ENCODE data around the gene GPX3. TPM values are rescaled to one million over a fixed set of nuclear protein-coding genes. Genes with fewer than 3 reads are reported as not detected.

Gene GPX3
- total RNA-seq, 1 experiment from 2014 or later, result 3.3 TPM

DNA sequence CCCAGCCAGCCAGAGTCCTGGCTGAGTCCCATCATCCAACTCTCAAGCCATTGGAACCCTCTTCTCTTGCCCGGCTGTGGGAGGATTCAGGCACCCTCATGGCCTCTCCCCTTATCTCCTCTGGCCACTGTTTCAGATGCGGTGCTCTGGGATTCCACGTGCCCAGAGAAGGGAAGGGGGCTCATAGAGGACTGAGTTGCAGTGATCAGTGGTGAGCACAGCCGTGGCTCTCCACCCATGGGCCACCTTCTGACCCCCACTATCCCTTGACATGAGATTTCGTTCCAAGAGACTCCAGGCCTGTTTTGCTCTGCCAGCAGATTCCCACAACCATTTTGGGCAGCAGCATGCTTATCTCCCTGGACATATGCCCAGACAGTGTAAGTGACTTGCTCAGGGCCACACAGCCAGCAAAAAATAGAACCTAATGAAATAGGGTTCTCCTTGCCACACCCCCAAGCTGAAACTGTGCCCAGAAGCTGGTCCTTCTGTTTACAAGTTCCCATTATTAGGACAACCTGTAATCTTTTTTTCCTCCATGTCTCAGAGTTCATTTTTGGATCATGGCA lies 2.7 kb downstream of the GPX3 start:
- no peak overlapping the region for H3K27ac ChIP-seq
- no peak overlapping the region for H3K4me3 ChIP-seq
- H3K4me1 ChIP-seq, result no peaks in the 10 kb centered on the region
- DNase-seq, result no peak
- H3K27me3 ChIP-seq, result no peaks in the 10 kb centered on the region
- H3K36me3 ChIP-seq, result 0 out of 2 replicates have a peak, but pooled peaks cover 3% of the 10 kb centered on the region
- no peaks in the 10 kb centered on the region for H3K9me3 ChIP-seq (replicated peaks)

DNA sequence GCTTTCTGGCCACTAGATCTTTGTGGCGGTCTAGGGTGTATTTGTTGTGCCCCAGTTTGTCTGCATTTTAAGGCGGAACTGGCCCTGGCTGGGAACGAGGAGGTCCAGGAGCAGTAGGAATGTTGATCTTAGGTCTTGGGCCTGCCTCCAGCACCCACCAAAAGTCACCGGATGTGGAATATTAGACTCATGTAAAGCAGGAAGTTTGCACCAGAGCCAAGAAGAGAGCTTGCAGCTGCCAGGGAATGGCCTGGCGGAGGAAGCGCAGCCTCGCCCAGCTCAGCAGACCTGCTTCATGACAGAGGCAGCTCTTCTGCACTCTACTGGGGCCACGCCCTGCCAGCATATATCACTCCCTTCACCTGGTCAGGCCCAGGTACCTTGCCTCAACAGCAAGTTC lies 3.3 kb downstream of the GPX3 start:
- Histone ChIP-seq H3K4me3 (no peak overlapping the region), H3K9me3 (replicated peaks) (no peaks in the 10 kb centered on the region), H3K36me3 (0 out of 2 replicates have a peak, but pooled peaks cover 3% of the 10 kb centered on the region), H3K27me3 (no peaks in the 10 kb centered on the region), H3K27ac (no peak overlapping the region), H3K4me1 (no peaks in the 10 kb centered on the region)
- DNase-seq, result no peak

DNA sequence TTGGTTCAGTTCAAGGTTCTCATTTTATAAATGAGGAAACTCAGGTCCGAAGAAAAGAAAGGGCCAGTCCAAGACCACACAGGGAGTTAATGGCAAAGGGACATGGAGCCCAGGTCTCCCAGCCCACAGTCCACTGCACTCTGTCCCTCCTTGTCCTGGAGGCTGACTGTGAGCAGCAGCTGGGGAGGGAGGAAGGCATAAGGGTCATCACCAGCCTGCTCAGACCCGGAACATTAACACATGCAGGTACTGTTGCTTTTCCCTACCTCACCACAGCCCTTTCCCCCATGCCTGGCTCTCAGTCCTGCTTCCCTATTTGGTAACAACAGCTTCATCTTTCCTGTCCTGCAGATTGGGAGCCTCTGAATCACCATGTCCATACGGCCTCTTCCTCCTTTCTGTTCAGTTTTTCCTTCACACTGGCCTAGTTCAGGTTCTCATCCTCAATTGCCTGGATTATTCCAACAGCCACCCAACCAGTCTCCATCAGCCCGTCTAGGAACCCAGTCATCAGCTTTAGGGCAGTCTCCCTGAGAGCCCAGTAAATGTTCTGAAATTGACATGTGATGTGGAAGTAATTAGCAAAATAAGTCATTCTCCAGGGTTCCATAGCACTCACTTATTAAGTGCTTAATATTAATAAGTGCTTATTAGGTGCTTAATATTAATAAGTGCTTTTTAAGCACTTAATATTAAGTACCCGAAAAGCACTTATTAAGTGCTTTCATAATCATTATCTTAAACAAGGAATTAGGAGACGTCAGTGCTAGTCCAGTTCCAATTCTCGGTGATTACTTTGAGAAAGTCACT lies 4.3 kb downstream of the GPX3 start:
- H3K27me3 ChIP-seq, result no peaks in the 10 kb centered on the region
- no peak for DNase-seq
- H3K4me1 ChIP-seq, result no peaks in the 10 kb centered on the region
- no peaks in the 10 kb centered on the region for H3K9me3 ChIP-seq (replicated peaks)
- no peak overlapping the region for H3K27ac ChIP-seq
- H3K4me3 ChIP-seq, result no peak overlapping the region
- H3K36me3 ChIP-seq, result peaks cover 4% of the 10 kb centered on the region; the same call in 1 of the 2 replicates

DNA sequence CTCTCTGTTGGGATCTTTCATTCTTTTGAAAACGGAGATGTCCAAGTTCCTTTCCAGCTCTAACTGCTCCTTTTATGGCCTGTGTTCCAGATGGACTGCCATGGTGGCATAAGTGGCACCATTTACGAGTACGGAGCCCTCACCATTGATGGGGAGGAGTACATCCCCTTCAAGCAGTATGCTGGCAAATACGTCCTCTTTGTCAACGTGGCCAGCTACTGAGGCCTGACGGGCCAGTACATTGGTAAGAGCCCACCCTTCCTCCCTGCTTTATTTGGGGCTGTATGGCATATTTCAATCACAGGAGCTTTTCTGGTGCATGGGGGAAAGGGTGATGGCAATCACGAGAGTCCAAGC lies 4.8 kb downstream of the GPX3 start:
- H3K4me3 ChIP-seq, result no peak overlapping the region
- peaks cover 8% of the 10 kb centered on the region; the same call in 1 of the 2 replicates for H3K36me3 ChIP-seq
- no peaks in the 10 kb centered on the region for H3K9me3 ChIP-seq (replicated peaks)
- no peaks in the 10 kb centered on the region for H3K4me1 ChIP-seq
- H3K27ac ChIP-seq, result no peak overlapping the region
- no peaks in the 10 kb centered on the region for H3K27me3 ChIP-seq
- DNase-seq, result no peak

DNA sequence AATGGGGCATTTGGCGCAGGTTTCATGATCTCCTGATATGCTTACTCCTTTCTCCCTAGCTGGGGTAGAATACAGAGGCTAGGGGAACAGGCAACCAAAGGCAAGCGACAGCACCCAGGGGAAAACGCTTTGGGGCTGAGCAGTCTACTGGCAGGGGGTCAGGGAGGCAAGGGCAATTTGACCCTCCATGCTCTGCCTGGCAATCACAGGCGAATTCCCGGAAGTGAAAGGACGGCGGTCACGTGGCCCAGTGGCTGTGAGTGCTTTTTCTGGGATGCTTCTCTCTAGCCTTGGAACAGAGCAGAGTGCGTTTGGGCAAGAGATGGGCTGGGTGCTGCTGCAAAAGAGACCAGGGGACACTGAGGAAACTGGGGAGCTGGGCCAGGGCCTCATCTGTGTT lies 5.7 kb downstream of the GPX3 start:
- Histone ChIP-seq H3K36me3 (peaks cover 10% of the 10 kb centered on the region; the same call in 1 of the 2 replicates), H3K27me3 (no peaks in the 10 kb centered on the region), H3K4me3 (no peak overlapping the region), H3K27ac (no peak overlapping the region), H3K4me1 (no peaks in the 10 kb centered on the region), H3K9me3 (replicated peaks) (no peaks in the 10 kb centered on the region)
- no peak for DNase-seq

DNA sequence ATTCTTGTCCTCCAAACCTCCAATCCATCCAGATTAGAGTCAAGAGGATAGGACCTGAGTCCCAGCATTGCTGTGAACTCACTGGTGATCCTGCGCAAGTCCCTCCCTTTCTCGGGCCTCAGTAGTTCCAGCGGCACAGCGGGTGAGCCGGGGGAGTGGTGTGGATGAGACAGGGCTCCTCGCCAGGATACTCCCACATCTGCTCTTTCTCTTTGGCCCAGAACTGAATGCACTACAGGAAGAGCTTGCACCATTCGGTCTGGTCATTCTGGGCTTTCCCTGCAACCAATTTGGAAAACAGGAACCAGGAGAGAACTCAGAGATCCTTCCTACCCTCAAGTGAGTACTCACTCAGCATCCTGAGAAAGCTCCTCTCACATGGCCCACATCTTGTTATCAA lies 6.3 kb downstream of the GPX3 start:
- no peaks in the 10 kb centered on the region for H3K4me1 ChIP-seq
- no peaks in the 10 kb centered on the region for H3K27me3 ChIP-seq
- no peaks in the 10 kb centered on the region for H3K9me3 ChIP-seq (replicated peaks)
- no peak for DNase-seq
- H3K4me3 ChIP-seq, result no peak overlapping the region
- peaks cover 11% of the 10 kb centered on the region for H3K36me3 ChIP-seq
- no peak overlapping the region for H3K27ac ChIP-seq

DNA sequence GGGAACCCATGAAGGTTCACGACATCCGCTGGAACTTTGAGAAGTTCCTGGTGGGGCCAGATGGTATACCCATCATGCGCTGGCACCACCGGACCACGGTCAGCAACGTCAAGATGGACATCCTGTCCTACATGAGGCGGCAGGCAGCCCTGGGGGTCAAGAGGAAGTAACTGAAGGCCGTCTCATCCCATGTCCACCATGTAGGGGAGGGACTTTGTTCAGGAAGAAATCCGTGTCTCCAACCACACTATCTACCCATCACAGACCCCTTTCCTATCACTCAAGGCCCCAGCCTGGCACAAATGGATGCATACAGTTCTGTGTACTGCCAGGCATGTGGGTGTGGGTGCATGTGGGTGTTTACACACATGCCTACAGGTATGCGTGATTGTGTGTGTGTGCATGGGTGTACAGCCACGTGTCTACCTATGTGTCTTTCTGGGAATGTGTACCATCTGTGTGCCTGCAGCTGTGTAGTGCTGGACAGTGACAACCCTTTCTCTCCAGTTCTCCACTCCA lies 7.6 kb downstream of the GPX3 start:
- Histone ChIP-seq H3K4me1 (no peaks in the 10 kb centered on the region), H3K27ac (no peak overlapping the region), H3K9me3 (replicated peaks) (no peaks in the 10 kb centered on the region), H3K4me3 (no peak overlapping the region), H3K36me3 (peaks cover 23% of the 10 kb centered on the region), H3K27me3 (no peaks in the 10 kb centered on the region)
- no peak for DNase-seq

DNA sequence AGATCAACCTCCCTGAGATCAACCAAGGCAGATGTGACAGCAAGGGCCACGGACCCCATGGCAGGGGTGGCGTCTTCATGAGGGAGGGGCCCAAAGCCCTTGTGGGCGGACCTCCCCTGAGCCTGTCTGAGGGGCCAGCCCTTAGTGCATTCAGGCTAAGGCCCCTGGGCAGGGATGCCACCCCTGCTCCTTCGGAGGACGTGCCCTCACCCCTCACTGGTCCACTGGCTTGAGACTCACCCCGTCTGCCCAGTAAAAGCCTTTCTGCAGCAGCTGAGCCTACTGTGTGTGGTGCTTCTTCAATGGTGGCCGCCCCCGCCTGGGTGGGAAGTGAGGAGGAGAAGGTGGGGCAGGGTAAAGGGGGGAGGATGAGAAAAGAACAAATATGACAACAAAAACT lies 8.3 kb downstream of the GPX3 start:
- no peaks in the 10 kb centered on the region for H3K9me3 ChIP-seq (replicated peaks)
- no peaks in the 10 kb centered on the region for H3K4me1 ChIP-seq
- H3K36me3 ChIP-seq, result peaks cover 25% of the 10 kb centered on the region
- H3K27me3 ChIP-seq, result no peaks in the 10 kb centered on the region
- no peak overlapping the region for H3K4me3 ChIP-seq
- no peak overlapping the region for H3K27ac ChIP-seq
- no peak for DNase-seq

DNA sequence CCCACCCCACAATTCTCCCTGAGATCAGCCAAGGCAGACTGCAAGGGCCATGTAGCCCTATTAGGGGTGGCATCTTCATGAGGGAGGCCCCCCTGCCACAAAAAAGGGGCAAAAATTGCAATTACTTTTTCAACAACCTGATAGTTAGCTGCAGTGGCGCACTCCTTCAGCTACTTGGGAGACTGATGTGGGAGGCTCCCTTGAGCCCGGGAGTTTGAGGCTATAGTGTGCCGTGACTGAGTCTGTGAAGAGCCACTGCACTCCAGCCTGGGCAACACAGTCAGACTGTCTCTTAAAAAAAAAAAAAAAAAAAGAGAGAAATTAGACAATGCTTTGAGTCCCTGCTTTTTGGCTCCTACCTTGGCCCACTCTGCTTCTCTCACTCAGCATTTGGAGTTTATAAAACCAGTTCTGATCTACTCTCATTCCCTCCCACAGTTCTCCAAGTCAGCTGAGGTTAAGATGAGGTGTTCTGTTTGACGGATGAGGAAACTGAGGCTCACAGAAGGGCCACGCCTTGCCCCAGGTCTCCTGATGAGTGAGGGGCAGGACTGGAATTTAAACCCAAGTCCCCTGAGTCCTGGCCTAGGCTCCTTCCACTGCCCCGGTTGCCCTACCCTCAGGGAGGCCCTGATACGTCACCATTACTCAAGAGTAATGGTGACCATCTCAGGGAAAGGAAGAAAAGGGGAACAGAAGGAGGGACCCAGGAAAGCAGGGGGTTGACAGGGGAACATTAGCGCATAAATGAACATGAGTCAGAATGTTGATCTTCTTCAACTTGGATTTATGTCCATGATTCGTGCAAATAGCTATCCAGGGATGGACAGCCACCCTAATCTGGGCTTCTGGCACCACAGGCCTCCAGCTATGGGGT lies 9.0 kb downstream of the GPX3 start:
- Histone ChIP-seq H3K4me1 (no peaks in the 10 kb centered on the region), H3K27me3 (no peaks in the 10 kb centered on the region), H3K9me3 (replicated peaks) (no peaks in the 10 kb centered on the region), H3K27ac (no peak overlapping the region), H3K36me3 (peaks cover 26% of the 10 kb centered on the region), H3K4me3 (no peak overlapping the region)
- DNase-seq, result no peak

DNA sequence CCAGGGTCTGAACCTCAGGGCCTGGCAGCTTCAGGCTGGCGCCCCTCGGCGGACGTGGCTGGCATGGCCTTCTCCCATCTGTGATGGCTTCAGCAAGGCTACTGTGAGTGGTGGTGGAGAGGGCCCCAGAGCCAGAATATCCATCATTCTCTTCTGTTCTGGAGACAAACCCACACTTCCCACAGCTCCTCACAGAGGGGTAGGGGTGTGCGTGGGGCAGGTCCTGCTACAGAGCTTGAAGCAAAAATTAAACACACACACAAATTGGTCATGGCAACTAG lies 9.6 kb downstream of the GPX3 start:
- no peaks in the 10 kb centered on the region for H3K4me1 ChIP-seq
- H3K27me3 ChIP-seq, result no peaks in the 10 kb centered on the region
- no peak overlapping the region for H3K27ac ChIP-seq
- H3K9me3 ChIP-seq (replicated peaks), result no peaks in the 10 kb centered on the region
- peaks cover 29% of the 10 kb centered on the region for H3K36me3 ChIP-seq
- no peak for DNase-seq
- no peak overlapping the region for H3K4me3 ChIP-seq

DNA sequence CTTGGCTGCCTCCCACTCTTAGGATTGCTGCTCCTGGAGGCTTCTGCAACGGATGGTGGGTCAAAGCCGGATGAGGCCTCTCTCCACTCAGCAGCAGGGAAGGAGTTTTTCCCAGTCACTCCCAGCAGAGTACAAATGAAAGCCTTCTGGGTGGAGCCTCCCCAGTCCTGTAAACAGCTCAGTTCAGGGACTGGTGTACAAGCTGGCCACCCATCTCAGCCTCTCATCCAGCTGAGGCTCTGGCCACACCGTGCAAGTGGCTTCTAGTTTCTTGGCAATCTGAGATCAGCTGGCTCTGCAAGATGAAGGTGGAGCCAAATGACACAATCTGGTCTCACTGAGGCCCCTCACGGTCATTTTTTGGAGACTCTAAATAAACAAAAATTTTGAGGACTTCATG lies 10.0 kb downstream of the GPX3 start:
- H3K27me3 ChIP-seq, result no peaks in the 10 kb centered on the region
- no peak overlapping the region for H3K4me3 ChIP-seq
- DNase-seq, result no peak
- no peaks in the 10 kb centered on the region for H3K4me1 ChIP-seq
- no peak overlapping the region for H3K27ac ChIP-seq
- H3K36me3 ChIP-seq, result peaks cover 29% of the 10 kb centered on the region
- no peaks in the 10 kb centered on the region for H3K9me3 ChIP-seq (replicated peaks)

DNA sequence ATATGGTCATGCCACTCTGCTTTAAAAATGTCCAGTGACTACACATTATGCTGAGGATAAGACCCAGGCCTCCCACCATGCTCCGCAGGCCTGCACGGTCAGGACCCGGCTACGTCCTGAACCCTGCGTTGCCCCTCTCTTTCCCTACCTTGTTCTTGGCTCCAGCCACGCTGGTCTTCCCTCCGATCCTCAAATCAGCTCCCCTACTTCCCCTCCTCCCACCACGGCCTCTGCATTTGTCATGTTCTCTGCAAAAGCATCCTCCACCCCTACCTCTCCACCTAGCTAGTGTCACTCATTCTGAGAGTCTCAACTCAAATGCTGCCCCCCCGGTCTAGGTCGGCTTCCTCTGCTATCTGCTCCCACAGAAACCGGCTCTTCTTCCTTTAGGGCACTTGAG lies 11.2 kb downstream of the GPX3 start:
- H3K4me3 ChIP-seq, result no peak overlapping the region
- H3K27ac ChIP-seq, result no peak overlapping the region
- DNase-seq, result no peak
- H3K9me3 ChIP-seq (replicated peaks), result no peaks in the 10 kb centered on the region
- H3K4me1 ChIP-seq, result no peaks in the 10 kb centered on the region
- H3K27me3 ChIP-seq, result no peaks in the 10 kb centered on the region
- H3K36me3 ChIP-seq, result peaks cover 32% of the 10 kb centered on the region

DNA sequence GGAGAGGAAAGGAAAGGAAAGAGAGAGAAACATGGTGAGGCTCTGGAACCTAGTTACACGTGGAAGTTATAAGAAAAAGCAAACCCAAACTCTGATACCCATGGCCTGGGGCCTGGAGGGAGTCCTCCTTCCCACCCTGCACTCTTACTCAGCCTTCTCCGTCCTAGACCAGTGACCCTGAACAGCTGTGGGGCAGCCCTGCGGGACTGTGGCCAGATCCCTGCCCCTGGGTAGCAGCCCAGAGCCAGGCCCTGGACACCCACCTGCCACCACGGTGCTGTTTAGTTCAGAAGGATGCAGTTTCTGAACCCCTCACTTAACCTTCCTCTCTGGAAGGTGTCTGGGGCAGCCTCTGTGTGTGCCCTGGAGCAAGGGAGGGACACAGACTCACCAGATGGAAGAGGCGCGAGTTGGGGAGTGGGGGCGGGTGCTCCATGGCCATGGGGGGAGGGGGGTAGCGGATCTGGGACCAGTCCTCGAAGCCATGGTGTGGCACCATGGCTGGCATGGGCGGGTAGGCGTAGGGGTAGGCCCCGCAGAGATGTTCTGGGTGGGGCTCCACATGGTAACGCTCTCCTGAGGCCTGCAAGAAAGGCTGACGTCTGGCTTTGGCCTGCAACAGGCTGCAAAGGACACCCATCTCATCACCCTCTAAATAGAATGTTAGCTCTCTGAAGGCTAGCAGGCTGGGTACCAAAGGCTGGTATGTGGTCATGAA lies 13.0 kb downstream of the GPX3 start:
- no peak overlapping the region for H3K4me3 ChIP-seq
- no peaks in the 10 kb centered on the region for H3K9me3 ChIP-seq (replicated peaks)
- H3K4me1 ChIP-seq, result no peaks in the 10 kb centered on the region
- H3K36me3 ChIP-seq, result peaks cover 34% of the 10 kb centered on the region
- DNase-seq, result no peak
- H3K27me3 ChIP-seq, result no peaks in the 10 kb centered on the region
- H3K27ac ChIP-seq, result no peak overlapping the region

DNA sequence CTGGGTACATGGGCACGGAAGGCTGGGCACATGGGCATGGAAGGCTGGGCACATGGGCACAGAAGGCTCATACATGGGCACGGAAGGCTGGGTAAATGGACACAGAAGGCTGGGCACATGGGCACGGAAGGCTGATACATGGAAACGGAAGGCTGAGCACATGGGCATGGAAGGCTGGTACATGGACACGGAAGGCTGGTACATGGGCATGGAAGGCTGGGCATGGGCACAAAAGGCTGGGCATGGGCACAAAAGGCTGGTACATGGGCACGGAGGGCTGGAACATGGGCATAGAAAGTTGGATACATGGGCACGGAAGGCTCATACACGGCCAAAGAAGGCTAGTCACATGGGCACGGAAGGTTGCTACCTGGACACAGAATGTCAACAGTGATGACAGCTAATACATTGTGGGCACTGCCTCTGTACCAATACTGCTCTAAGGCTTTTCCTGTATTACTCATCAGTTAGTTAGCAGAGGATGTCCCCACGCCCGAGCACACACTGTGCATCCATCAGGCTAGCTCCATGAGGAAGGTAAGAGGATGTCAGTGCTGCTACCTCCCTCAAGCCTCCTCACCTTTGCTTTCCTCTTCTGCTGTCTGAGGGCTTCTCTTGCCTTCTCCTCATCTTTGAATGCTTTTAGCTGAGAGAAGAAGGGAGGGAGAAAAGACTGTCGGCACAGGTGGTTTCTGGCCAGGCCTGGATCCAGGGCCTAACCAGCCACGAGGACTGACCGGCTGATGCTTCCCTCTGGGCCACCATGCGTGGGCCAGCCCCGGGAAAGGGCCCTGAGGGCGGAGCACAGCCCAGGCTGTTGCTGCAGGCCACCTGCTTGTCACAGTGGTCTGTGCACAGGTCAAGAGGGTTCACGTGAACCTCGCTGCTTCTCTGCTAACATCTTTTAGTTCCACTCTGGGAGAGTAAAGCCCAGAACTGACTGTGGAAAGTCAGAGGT lies 14.3 kb downstream of the GPX3 start:
- peaks cover 33% of the 10 kb centered on the region for H3K36me3 ChIP-seq
- H3K4me3 ChIP-seq, result no peak overlapping the region
- H3K9me3 ChIP-seq (replicated peaks), result no peaks in the 10 kb centered on the region
- no peaks in the 10 kb centered on the region for H3K27me3 ChIP-seq
- no peak for DNase-seq
- no peaks in the 10 kb centered on the region for H3K4me1 ChIP-seq
- H3K27ac ChIP-seq, result no peak overlapping the region
